ENCODE measurements around the gene RNF32.
"Not testable (repeated sequence)": the region's sequence is repeated elsewhere in the genome, so short reads cannot be mapped to it uniquely, and the experiment has no call there.

RNF32 gene

DNA sequence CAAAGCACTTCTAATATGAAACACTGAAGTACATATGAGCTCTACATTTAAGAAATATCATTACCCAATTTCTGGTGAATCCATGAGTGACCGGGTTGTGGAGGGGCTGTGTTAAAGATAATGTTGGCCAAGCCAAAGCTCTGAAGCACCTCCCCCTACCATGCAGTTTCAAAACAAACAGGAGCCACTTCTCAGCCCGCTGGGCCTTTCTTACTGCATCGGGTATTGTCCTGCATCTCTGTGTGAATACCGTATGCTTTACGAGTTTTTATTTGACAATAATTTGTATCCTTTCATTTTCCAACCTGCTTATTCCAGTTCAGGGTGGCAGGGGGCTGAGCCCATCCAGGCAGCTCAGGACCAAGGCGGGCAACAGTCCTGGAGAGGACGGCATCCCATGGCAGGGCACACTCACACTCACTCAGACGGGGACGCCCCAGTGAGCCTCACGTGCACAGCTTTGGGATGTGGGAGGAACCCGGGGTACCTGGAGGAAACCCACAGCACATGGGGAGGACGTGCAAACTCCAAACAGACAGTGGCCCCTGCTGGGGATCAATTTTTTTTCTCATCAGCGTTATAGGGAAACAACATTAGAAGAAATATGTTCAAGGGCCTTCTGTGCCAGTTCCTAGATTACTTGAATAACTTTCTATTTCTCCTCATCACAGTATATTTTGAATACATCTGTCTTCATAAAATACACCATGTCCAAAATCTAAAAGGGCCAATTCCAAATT lies 1.9 kb downstream of the RNF32 start:
- no peak for DNase-seq (ENCODE audit: low read depth, low spot score)

- not testable (repeated sequence) for DNase-seq (ENCODE audit: low read depth, low spot score)
Observed at GRCh38 chr7:156647330-156647729, 6.8 kb downstream of the RNF32 start.

DNA sequence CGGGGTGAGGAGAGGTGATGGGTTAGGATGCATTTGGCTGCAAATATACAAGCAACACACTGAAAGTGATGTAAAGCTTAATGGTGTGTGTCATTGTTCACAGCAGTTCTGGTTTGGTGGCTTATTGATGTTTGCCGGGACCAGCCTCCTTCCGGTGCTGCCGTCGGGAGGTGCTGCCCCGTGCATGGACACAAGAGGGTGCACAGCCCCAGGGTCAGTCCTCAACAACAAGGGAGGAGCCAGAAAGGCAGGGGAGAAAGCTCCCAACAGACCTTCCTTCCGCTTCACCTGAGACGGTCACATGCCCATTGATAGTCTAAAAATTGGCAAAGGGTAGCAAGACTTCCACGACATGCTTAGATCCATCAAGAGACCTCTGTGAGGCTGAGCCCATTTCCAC lies 9.5 kb downstream of the RNF32 start:
- no peak for DNase-seq (ENCODE audit: low read depth, low spot score)

- no peak for DNase-seq (ENCODE audit: low read depth, low spot score)
Observed at GRCh38 chr7:156651474-156651873, 10.9 kb downstream of the RNF32 start.

DNA sequence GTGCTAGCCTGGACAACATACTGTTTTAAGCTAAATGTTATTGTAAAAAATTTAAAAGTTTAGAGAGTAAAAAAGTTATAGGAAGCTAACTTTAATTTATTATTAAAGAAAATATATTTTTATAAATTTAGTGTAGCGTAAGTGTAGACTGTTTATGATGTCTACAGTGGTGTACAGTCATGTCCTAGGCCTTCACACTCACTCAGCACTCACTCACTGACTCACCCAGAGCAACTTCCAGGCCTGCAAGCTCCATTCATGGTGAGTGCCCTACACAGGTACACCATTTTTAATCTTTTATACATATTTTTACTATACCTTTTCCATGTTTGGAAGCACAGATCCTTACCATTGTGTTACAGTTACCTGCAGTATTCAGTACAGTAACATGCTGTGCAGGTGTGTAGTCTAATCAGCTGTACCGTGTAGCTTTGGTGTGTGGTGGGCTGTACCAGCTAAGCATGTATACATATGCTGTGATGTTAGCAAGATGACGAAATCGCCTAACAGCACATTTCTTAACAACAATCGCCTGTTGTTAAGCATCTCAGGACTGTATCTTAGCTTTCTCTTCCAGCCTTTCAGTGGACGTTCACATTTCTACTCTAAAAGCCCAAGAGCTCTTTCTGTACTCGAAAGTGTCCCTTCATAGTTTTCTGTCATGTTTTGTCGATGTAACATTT lies 12.5 kb downstream of the RNF32 start:
- DNase-seq (ENCODE audit: low read depth, low spot score) = no peak

GRCh38 chr7:156654511-156655234 lies 14.1 kb downstream of the RNF32 start:
- DNase-seq (ENCODE audit: low read depth, low spot score) = no peak

DNA sequence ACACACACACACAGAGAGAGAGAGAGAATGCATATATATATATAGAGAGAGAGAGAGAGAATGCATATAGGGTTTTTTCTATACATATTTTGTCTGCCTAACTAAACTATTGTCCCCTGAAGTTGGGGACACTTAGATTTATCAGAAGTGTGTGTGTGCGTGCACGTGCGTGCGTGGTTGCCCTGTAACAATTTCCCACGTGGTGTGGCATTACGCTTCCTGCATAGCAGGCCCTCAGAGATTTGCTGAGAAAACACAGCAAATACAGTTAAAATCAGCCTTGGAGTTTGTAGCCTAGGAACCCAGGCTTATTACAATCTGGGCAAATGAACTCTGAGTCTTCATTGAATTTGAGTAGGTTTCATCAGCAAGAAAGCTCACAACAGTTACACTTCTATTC lies 14.7 kb downstream of the RNF32 start:
- DNase-seq (ENCODE audit: low read depth, low spot score) = no peak

DNA sequence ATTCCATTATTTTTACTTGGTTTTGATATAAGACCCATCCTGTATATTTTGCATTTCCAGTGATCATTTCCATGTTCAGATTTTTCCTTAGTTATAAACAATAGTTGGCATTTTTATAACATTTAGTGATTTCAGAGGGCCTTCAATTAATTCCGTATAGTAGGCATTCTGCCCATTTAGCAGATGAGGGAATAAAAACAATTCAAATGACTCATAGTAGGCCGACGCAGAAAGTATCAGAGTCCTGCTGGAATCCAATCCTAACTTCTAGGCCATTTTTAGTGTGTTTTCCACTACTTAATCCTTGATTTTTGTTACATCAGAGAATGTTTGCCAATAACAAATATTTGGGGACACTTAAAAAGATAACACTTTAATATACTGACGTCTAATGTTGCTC lies 15.4 kb downstream of the RNF32 start:
- DNase-seq (ENCODE audit: low read depth, low spot score) = no peak

DNA sequence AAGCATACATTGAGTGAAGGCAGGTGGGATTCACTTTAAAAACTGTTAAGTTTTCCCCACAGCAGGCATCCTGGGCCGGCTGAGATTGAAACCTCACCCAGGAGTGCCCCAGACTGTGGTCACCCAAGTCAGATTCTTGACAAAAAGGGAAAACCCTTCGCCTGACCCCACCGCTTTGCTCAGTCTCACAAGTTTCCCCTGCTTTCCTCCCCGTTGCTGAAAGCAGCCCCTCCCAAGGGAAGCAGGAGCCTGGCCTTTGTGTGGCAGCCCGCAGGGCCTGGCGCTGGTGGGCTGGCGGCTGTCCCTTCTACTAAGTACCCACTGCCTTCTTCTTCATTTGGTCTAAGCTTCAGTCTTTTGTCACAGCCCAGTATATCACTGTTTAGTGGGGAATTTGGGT lies 16.0 kb downstream of the RNF32 start:
- DNase-seq (ENCODE audit: low read depth, low spot score) = no peak

DNA sequence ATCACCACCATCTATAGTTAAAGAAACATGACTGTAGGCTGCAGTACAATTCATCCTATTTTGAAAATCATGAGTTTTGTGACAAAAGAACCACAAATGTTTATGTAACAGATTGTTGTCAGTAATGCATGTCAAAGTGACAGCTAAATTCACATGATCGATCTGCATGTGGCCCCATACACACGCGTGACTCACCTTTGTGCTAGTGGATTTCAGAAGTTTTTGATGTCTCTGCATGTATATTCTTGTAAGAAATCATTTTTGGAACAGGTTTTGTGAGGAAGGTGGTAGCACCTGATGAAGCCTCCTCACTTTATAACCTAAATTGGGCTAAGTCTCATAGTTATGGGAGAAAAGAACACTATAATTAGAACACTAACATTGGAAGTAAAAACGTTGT lies 17.1 kb downstream of the RNF32 start:
- no peak for DNase-seq (ENCODE audit: low read depth, low spot score)

- no peak for DNase-seq (ENCODE audit: low read depth, low spot score)
Observed at GRCh38 chr7:156659203-156659602, 18.6 kb downstream of the RNF32 start.

DNA sequence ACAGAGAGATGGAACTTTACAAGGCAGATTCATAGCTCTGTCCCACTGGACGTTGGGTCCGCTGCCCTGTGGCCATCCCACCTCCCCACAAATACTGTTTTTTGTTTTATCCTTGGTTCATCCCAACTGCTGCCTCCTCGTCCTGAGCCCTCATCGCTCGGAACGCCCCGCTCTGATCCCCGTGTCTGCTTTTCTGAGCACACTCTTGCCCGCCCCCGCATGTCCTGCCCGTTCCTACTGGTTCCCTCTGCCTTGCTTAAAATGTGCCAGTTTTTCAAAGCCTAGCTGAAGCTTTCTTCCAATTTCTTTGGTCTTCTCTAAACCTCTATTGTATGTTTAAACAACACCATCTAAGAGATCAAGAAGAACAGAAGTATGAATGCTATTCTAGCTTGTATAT lies 19.4 kb downstream of the RNF32 start:
- DNase-seq (ENCODE audit: low read depth, low spot score) = no peak

GRCh38 chr7:156661637-156662036 lies 21.1 kb downstream of the RNF32 start:
- DNase-seq (ENCODE audit: low read depth, low spot score) = no peak

DNA sequence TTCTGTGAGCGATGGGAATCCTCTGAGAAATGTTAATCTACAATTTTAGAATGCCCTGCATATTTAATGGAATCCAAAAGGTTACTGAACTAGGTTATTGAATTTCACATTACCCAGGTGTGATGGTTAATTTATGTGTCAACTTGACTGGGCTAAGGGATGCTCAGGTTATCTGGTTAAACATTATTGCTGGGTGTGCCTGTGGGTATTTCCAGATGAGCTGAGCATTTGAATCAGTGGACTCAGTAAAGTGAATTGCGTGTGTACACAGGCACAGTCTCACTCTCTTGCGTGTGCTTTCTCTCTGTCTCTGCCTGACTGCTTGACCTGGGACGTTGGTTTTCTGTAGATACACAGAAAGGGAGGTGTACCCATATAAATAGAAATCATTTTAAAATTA lies 21.7 kb downstream of the RNF32 start:
- DNase-seq (ENCODE audit: low read depth, low spot score) = no peak

DNA sequence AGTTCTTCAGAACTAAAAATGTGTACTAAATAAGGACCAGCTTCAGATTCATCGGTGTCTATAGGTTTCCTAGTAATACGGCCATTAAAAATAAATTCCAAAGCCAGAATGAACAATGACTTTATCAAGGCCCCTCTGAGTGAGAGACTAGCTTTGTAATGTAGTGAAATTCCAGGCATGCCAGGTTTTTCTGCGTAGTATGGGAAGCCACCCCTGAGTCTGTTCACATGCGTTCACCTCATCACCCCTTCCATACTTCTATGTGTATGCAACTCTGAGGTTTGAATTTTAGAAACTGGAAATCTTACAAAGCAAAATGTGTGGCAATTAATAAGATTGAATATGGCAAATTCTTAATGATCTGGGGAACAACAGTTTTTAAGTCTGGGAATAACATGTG lies 24.5 kb downstream of the RNF32 start:
- no peak for DNase-seq (ENCODE audit: low read depth, low spot score)

GRCh38 chr7:156666368-156667109 lies 26.0 kb downstream of the RNF32 start:
- no peak for DNase-seq (ENCODE audit: low read depth, low spot score)

DNA sequence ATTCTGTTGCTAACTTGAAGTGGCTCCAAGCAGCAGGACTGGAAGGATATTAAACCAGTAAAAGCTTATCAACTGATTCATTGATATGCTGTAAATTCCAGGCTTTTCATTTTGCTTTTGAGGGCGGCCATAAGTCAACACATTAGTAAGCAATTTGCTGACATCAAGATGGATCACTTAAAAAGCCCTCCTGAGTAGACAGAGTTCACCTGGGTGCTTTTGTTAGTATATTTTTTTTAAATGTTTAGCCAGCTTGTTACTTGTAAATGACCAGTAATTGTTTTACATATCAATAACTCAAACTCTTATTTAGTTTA lies 26.5 kb downstream of the RNF32 start:
- no peak for DNase-seq (ENCODE audit: low read depth, low spot score)

DNA sequence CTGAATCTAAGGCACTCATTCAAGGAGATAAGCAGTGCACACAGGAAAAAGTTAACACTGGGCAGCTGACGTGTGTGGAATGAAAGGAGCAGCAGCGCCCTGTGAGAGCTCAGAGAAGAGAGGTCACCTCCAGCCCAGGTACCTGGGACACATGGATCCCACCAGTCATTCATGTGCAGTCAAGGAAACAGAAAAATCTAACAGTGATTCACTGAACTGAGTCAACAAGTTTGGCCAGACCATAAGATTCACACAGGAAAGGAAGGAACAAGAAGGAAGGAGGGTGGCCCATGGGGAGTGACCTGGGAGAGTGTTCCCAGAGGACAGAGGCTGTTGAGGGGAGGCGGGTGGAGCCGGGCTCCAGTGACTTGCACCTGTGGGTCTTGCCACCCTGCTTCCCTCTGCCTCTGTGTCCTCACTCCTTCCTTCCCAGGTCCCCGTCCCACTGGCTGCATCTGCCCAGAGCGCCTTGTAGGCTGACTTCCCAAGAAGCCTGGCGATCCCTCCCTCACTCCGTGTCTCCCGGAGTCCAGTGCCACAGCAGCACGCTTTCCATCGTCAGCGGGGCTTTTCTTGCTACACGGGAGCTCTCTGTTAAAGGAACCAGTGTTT lies 27.7 kb downstream of the RNF32 start:
- DNase-seq (ENCODE audit: low read depth, low spot score) = no peak

DNA sequence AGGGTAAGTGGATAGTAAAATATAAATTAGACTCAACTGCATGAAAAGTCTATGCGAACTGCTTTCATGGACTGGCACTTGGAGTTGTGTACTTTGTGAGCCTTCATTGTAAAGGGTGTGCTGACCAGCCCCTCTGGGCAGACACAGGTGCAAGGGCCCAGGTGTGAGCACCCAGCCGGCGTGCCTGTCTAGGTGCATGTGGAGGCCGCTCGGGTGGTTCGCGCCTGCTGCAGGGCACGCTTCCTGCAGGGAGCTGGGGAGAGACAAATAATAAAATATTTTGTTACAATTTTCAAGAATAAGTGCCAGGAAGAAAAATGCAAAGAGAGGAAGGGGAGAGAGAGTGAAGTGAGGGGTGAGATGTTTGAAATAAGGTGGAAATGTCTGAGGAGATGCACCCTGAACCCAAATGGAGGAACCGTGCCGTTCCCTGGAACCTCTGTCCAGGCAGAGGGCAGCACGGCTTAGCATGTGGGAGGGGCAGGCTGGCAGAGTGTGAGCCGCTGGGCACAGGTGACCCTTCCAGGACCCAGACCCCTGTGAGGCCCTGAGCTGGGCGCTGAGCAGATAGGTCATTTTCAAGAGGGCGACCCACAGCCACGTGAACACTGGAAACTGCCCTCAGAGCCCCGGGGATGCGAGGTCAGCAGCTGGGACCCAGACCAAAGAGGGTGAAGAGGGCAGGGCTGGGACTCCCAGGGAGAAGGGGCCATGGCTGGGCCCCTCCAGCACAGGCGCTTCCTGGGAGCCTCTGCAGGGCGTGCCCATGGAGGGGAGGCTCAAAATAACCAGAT lies 28.7 kb downstream of the RNF32 start:
- no peak for DNase-seq (ENCODE audit: low read depth, low spot score)

DNA sequence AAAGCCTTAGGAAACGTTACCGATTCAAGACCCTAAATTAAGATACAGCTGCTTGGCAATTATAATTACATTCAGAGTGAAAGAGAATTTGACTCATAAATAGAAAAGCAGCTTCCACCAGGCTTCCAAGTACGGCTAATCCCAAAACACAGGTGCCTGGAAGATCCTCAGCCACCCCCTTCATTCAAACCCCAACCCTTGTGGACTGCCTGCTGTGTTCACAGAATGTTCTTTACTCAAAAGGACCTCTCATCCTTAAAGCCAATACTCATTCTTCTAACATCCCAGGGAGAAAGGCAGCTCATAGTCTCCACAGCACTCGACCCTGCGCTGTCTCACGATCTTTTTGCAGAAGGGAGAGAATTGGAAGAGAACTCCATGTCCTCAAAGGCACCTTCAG lies 32.9 kb downstream of the RNF32 start:
- no peak for DNase-seq (ENCODE audit: low read depth, low spot score)

DNA sequence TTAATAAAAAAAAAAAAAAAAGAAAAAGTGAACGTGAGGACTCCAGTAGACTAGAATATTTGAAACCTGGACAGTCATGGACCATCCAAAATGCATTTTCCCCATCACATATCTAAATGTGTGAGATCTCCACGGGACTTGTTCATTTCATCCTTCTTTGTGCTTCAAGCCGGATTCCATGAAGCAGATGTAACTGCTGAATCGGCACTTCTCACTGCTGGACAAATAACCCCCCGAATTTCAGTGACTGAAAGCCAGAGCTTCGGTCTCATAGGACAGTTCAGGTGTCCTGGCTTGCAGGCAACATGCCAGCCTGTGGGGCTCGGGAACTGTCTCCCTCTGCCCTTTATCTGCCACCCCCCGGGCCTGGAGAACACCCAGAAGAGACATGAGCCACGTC lies 33.3 kb downstream of the RNF32 start:
- DNase-seq (ENCODE audit: low read depth, low spot score) = no peak
